AG04449 (cell line): ENCODE results near the gene MAP3K5.

Source experiments
- CTCF ChIA-PET: fragments of 350-600 bp; formaldehyde crosslinking; extraction: SDS; loops from one replicate; lab custom pipeline; 2021; ENCODE audit warnings: antibody characterized with exemption; lab: Yijun Ruan, JAX
- POLR2A ChIA-PET: fragments of 400-600, 350-600 bp; formaldehyde crosslinking; extraction: SDS; loops from one replicate; lab custom pipeline; 2020; ENCODE audit warnings: antibody characterized with exemption, inconsistent platforms; lab: Yijun Ruan, JAX
- DNase-seq: peaks from one replicate; pipeline ENCODE4 v3.0.0-alpha.2; 2010; ENCODE audit warnings: low read depth, low spot score
- H3K4me3 ChIP-seq: 2 replicates; pipeline ENCODE4 v1.5.1; 2011; ENCODE audit warnings: low read depth, mild to moderate bottlenecking, control low read depth, low read length
- TF ChIP-seq, protein P1 (sequence below): IDR thresholded peaks from one replicate; pipeline ENCODE4 v1.5.1; 2011; ENCODE audit warnings: mild to moderate bottlenecking, moderate library complexity, low read length, control low read depth, inconsistent platforms; ENCODE audit not compliant: insufficient read depth; ENCODE audit errors: missing control alignments

Gene MAP3K5

DNA sequence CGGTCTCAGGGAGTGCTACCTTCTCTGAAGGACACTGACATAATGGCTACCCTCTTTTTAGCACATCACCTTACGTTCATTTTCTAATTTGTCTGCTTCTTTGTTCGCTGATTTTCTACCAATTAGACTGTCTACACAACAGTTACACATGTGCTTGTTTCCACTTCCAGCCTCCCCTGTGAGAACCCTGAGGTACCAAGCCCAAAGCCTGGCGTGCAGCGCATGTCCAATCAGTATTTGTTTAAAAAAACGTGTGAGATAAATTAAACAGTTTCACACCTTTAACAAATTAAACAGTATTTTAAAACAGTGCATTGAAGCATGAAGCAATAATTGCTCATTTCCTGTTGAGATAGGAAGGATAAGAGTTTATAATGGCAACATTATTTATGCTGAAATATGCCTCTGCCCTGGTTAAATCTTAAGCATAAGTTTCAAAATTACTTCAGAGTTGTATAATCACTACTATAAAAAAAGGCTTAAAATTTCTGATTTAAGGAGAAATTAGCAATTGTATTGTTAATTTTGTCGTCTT lies 88.9 kb downstream of the MAP3K5 start:
- no peak overlapping the region for H3K4me3 ChIP-seq
- ChIA-PET POLR2A (no interaction called here), CTCF (no interaction called here)
- no peak for DNase-seq
- TF ChIP-seq, protein P1, sequence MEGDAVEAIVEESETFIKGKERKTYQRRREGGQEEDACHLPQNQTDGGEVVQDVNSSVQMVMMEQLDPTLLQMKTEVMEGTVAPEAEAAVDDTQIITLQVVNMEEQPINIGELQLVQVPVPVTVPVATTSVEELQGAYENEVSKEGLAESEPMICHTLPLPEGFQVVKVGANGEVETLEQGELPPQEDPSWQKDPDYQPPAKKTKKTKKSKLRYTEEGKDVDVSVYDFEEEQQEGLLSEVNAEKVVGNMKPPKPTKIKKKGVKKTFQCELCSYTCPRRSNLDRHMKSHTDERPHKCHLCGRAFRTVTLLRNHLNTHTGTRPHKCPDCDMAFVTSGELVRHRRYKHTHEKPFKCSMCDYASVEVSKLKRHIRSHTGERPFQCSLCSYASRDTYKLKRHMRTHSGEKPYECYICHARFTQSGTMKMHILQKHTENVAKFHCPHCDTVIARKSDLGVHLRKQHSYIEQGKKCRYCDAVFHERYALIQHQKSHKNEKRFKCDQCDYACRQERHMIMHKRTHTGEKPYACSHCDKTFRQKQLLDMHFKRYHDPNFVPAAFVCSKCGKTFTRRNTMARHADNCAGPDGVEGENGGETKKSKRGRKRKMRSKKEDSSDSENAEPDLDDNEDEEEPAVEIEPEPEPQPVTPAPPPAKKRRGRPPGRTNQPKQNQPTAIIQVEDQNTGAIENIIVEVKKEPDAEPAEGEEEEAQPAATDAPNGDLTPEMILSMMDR: no peak

DNA sequence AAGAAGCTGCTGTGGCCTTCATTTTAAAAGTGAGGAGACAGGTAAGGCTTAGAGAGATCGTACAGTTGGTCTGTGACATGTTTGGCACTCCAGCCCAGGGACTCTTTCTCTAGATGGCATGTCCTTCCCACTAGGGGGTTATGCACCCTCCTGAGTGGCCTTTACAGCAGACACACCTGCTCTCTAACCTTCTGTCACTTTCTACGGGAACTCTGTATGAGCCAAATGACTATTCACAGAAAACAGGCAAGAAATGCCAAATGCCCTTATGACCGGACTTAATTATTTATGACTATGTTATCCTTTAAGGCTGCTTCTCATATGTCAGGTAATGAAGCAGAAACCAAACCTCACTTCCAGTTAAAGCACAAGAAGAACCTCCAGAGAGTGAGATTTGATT lies 91.2 kb downstream of the MAP3K5 start:
- ChIA-PET POLR2A (no interaction called here), CTCF (interaction anchor here (1.3 kb wide), 1 partner anchor 91 kb away, joined by 3 read pairs; the partner anchor contains the start of gene MAP3K5)
- DNase-seq: no peak
- no peak overlapping the region for H3K4me3 ChIP-seq
- TF ChIP-seq, protein P1: no peak

DNA sequence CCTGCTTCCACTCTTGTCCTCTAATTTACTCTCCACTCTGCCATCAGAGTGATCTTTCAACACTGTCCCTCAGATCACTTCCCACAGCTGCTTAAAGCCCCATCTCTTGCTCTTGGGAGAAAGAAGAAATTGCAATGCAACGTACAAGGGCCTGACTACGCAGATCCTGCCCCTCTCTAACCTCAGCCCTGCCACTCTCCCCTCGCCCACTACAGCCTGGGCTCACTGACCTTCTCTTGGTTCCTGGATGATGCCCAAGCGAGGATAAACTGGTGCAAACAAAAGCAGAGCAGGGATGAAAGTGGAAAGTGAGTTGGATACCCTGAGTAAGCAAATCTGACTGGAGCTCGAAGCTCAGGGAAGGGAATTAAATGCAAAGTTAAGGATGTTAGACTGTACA lies 92.9 kb downstream of the MAP3K5 start:
- POLR2A ChIA-PET: no interaction called here
- no peak for DNase-seq
- CTCF ChIA-PET: interaction anchor here (1.7 kb wide), 1 partner anchor 93 kb away, joined by 4 read pairs; the partner anchor contains the start of gene MAP3K5

DNA sequence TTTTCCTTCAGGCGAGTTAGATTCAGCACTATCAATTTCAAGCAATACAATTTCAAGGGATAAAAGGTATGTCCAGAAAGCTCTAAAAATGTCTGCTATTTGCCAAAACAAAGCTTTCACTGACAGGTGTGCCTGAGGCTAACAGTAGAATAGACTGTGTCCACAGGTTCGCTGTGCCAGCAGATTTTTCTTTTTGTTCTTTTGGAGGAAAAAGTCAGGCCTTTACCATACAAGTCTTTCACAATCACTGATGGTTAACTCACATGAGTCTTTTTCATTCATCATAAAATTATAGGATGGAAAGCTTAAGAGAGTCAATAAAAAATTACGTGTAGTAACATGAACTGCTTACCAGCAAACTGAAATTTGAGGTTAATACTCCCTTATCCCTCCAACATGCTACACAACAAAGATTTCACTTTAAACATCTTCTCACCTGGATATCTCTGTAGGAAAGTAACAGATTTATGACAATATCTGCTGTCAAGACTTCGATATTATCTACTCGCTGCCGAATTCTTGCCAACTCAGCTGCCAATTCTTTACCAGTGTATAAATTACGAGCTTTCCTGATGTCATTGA lies 95.4 kb downstream of the MAP3K5 start:
- TF ChIP-seq, protein P1: no peak
- DNase-seq: no peak
- ChIA-PET POLR2A (no interaction called here), CTCF (no interaction called here)
- H3K4me3 ChIP-seq: no peak overlapping the region

More for the DNA sequence above, 92.9 kb downstream of the MAP3K5 start:
- H3K4me3 ChIP-seq: no peak overlapping the region
- TF ChIP-seq, protein P1: no peak

DNA sequence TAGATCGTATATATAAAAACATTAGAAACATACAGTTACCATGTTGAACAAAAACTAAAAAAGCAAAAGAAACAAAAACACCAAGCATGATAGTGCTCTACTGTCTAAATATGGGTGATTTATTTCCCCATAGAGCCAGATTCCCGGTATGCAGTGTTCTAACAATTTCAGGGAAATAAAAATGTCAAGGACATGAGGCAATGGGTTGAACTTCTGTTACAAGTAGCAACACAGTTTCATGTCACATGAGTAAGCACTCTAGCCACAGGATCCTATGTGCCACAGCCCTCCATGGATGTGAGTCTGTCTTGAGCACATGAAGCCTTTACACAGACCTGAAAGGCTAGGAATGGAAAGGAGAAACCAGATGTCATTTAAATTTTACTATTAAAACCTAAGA lies 96.0 kb downstream of the MAP3K5 start:
- H3K4me3 ChIP-seq: no peak overlapping the region
- ChIA-PET CTCF (no interaction called here), POLR2A (no interaction called here)
- TF ChIP-seq, protein P1: no peak
- DNase-seq: no peak

DNA sequence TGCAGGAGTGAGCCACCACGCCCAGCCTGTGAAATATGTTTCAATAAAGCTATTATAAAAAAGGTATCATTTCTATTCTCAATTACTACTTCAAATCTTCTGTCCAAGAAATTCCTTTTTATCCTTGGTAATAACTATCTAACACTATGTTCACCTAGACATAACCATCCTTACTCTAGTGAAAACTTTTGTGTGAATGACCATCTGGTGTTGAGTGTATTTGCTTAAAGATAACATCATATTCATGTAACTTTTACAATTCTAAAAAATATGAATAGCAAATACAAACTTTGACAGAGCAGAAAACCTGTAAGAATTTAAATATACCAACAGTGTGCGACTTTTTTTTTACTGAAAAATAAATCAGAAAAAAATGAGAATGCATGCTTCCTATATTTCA lies 96.9 kb downstream of the MAP3K5 start:
- ChIA-PET CTCF (no interaction called here), POLR2A (no interaction called here)
- DNase-seq: no peak
- TF ChIP-seq, protein P1: no peak
- H3K4me3 ChIP-seq: no peak overlapping the region
